ENCODE data around the gene FRA10AC1. TPM values are rescaled to one million over a fixed set of nuclear protein-coding genes. Genes with fewer than 3 reads are reported as not detected.

FRA10AC1 gene
- total and polyA plus RNA-seq, 2 of the 13 experiments (the other 11 are each of a cell fraction or from before 2014, with no cell fraction given) = 5.3 to 7.4 TPM

- TF ChIP-seq ZFP36 (IDR thresholded peaks at IDR 0.05; ENCODE audit: borderline replicate concordance, low read depth, low read length, partially characterized antibody) (no peak), CENPBD1 (CRISPR knock-in tag; IDR thresholded peaks at IDR 0.05; ENCODE audit: borderline replicate concordance, low read depth) (no peak), SMAD3 (CRISPR knock-in tag; IDR thresholded peaks at IDR 0.05) (no peak), HMGXB3 (CRISPR knock-in tag; IDR thresholded peaks at IDR 0.05; ENCODE audit: borderline replicate concordance) (no peak), ZNF335 (CRISPR knock-in tag; IDR thresholded peaks at IDR 0.05) (no peak), CSRNP1 (CRISPR knock-in tag; IDR thresholded peaks at IDR 0.05) (no peak), TCF12 (IDR thresholded peaks at IDR 0.05) (no peak), TCF12 (CRISPR knock-in tag; IDR thresholded peaks at IDR 0.05) (no peak), ZNF275 (CRISPR knock-in tag; IDR thresholded peaks at IDR 0.05; ENCODE audit: borderline replicate concordance) (no peak), RAD51 (IDR thresholded peaks at IDR 0.05; ENCODE audit: borderline replicate concordance) (no peak), ZNF547 (CRISPR knock-in tag; IDR thresholded peaks at IDR 0.05) (no peak), ZNF513 (CRISPR knock-in tag; conservative IDR thresholded peaks at IDR 0.05) (no peak), HOXA7 (CRISPR knock-in tag; IDR thresholded peaks at IDR 0.05) (no peak), BCL6 (CRISPR knock-in tag; IDR thresholded peaks at IDR 0.05) (peak; percentile 48; the same call in 1 of the 2 replicates), NFE2 (CRISPR knock-in tag; IDR thresholded peaks at IDR 0.05) (no peak), ASH2L (IDR thresholded peaks at IDR 0.05; ENCODE audit: insufficient read length, low read depth, low read length) (peak; percentile 81), NR2C2 (CRISPR knock-in tag; IDR thresholded peaks at IDR 0.05; ENCODE audit: borderline replicate concordance) (0 out of 2 replicates have a peak, but pooled peaks have one; percentile 24), NBN (conservative IDR thresholded peaks at IDR 0.05) (no peak), SOX13 (IDR thresholded peaks at IDR 0.05) (no peak), SOX13 (CRISPR knock-in tag; conservative IDR thresholded peaks at IDR 0.05 in 1 of 2, IDR thresholded peaks at IDR 0.05 in 1 of 2) (peak in 1 of 2 experiments; percentile 56; a peak in 1 of 4 replicates)
These were observed 30.2 kb downstream of the FRA10AC1 start (continued) for GRCh38 chr10:93672022-93672678.

Data from HepG2 (cell line).